ENCODE measurements around the gene CEMIP2.

The CEMIP2 gene

GRCh38 chr9:71746758-71747125 lies 21.6 kb downstream of the CEMIP2 start:
- no peak for DNase-seq

- no peak for DNase-seq
Observed at GRCh38 chr9:71746023-71746757, 22.1 kb downstream of the CEMIP2 start.

GRCh38 chr9:71744754-71745521 lies 23.4 kb downstream of the CEMIP2 start:
- DNase-seq, result no peak

- DNase-seq, result no peak
Observed at GRCh38 chr9:71743882-71744281, 24.4 kb downstream of the CEMIP2 start.

GRCh38 chr9:71743217-71743705 lies 25.1 kb downstream of the CEMIP2 start:
- DNase-seq, result no peak

GRCh38 chr9:71742703-71743102 lies 25.6 kb downstream of the CEMIP2 start:
- no peak for DNase-seq

- no peak for DNase-seq
Observed at GRCh38 chr9:71741926-71742648, 26.2 kb downstream of the CEMIP2 start.

GRCh38 chr9:71740199-71740598 lies 28.1 kb downstream of the CEMIP2 start:
- no peak for DNase-seq

- no peak for DNase-seq
Observed at GRCh38 chr9:71737455-71737854, 30.9 kb downstream of the CEMIP2 start.

GRCh38 chr9:71736236-71736635 lies 32.1 kb downstream of the CEMIP2 start:
- no peak for DNase-seq

- DNase-seq, result no peak
Observed at GRCh38 chr9:71734950-71735349, 33.4 kb downstream of the CEMIP2 start.

- no peak for DNase-seq
Observed at GRCh38 chr9:71733176-71733575, 35.1 kb downstream of the CEMIP2 start.

- no peak for DNase-seq
Observed at GRCh38 chr9:71729816-71730526, 38.3 kb downstream of the CEMIP2 start.

- no peak for DNase-seq
Observed at GRCh38 chr9:71726723-71727122, 41.6 kb downstream of the CEMIP2 start.

- DNase-seq, result no peak
Observed at GRCh38 chr9:71725590-71726338, 42.5 kb downstream of the CEMIP2 start.

GRCh38 chr9:71721855-71722254 lies 46.5 kb downstream of the CEMIP2 start:
- DNase-seq, result no peak

GRCh38 chr9:71719562-71719961 lies 48.8 kb downstream of the CEMIP2 start:
- no peak for DNase-seq

GRCh38 chr9:71719088-71719487 lies 49.2 kb downstream of the CEMIP2 start:
- DNase-seq, result no peak

- no peak for DNase-seq
Observed at GRCh38 chr9:71716138-71716909, 52.0 kb downstream of the CEMIP2 start.

- DNase-seq, result no peak
Observed at GRCh38 chr9:71710856-71711255, 57.5 kb downstream of the CEMIP2 start.

GRCh38 chr9:71710201-71710600 lies 58.1 kb downstream of the CEMIP2 start:
- no peak for DNase-seq

Data from femur (tissue), 1 donor.